SK-N-SH (cell line): Measurements from ENCODE around the gene ZNHIT3. TPM values are rescaled to one million over a fixed set of nuclear protein-coding genes. Genes with fewer than 3 reads are reported as not detected.

ENCODE experiments used
- CTCF ChIA-PET: fragments of 300-600, 350-600 bp; formaldehyde crosslinking; extraction: SDS; loops from one replicate; lab custom pipeline; 2021; lab: Yijun Ruan, JAX
- POLR2A ChIA-PET: fragments of 350-600 bp; sonication (Branson Sonifier 250); formaldehyde crosslinking; extraction: SDS; loops from one replicate; lab custom pipeline; 2020; ENCODE audit warnings: antibody characterized with exemption, inconsistent platforms; lab: Yijun Ruan, JAX
- DNase-seq: peaks from one replicate; pipeline ENCODE4 v3.0.0; 2012
- H2AFZ ChIP-seq: fragments of 200-600 bp; sonication (generic); 2 replicates; pipeline ENCODE4 v1.8.1; 2016; ENCODE audit warnings: antibody characterized with exemption, mild to moderate bottlenecking, low read depth
- H3F3A ChIP-seq: fragments of 200-600 bp; sonication (generic); replicated peaks from 2 replicates; pipeline ENCODE3; 2016; ENCODE audit warnings: antibody characterized with exemption, mild to moderate bottlenecking; ENCODE audit not compliant: insufficient read depth
- H3K27ac ChIP-seq, 2 experiments: fragments of 200-500 bp in 1 of 2; fragments of 200-600 bp in 1 of 2; sonication (Bioruptor generic) in 1 of 2; sonication (generic), shearing (Covaris generic) in 1 of 2; 2 replicates each; pipeline versions ENCODE4 v1.5.1 to v1.6.1; 2014 to 2016; ENCODE audit warnings: low read depth in 2 of 2, inconsistent platforms in 1 of 2, low read length in 1 of 2, mild to moderate bottlenecking in 1 of 2, mixed read lengths in 1 of 2
- H3K27me3 ChIP-seq: fragments of 200-600 bp; sonication (generic), shearing (Covaris generic); 2 replicates; pipeline ENCODE4 v1.6.1; 2016; ENCODE audit warnings: mixed run types; ENCODE audit not compliant: insufficient read depth
- H3K36me3 ChIP-seq, 2 experiments: fragments of 200-500 bp in 1 of 2; fragments of 200-600 bp in 1 of 2; sonication (Bioruptor generic) in 1 of 2; sonication (generic) in 1 of 2; replicated peaks in 1 of 2; 2 replicates each; pipeline versions ENCODE3 to v1.5.1; 2014 to 2016; ENCODE audit warnings: low read length in 1 of 2, mild to moderate bottlenecking in 1 of 2; ENCODE audit not compliant: insufficient read depth in 2 of 2, control insufficient read depth in 1 of 2
- H3K4me1 ChIP-seq, 2 experiments: fragments of 200-500 bp in 1 of 2; fragments of 200-600 bp in 1 of 2; sonication (Bioruptor generic) in 1 of 2; sonication (generic), shearing (Covaris generic) in 1 of 2; 2 replicates each; pipeline versions ENCODE4 v1.5.1 to v1.6.1; 2014 to 2016; ENCODE audit warnings: low read depth in 1 of 2, low read length in 1 of 2, mixed run types in 1 of 2; ENCODE audit not compliant: insufficient read depth in 2 of 2, control insufficient read depth in 1 of 2
- H3K4me2 ChIP-seq: fragments of 200-600 bp; sonication (generic), shearing (Covaris generic); 2 replicates; pipeline ENCODE4 v1.6.1; 2017; ENCODE audit warnings: mixed run types
- H3K4me3 ChIP-seq, 2 experiments: fragments of 200-500 bp in 1 of 2; fragments of 200-600 bp in 1 of 2; sonication (Bioruptor generic) in 1 of 2; sonication (generic), shearing (Covaris generic) in 1 of 2; 2 replicates each; pipeline versions ENCODE4 v1.5.1 to v1.8.1; 2014 to 2016; ENCODE audit warnings: low read depth in 2 of 2, inconsistent platforms in 1 of 2, low read length in 1 of 2, mild to moderate bottlenecking in 1 of 2, mixed read lengths in 1 of 2, moderate library complexity in 1 of 2
- H3K79me2 ChIP-seq: fragments of 200-600 bp; sonication (generic); 2 replicates; pipeline ENCODE4 v1.8.1; 2017; ENCODE audit warnings: mild to moderate bottlenecking; ENCODE audit not compliant: insufficient read depth
- H3K9ac ChIP-seq: fragments of 200-600 bp; sonication (generic); 2 replicates; pipeline ENCODE4 v1.6.1; 2017; ENCODE audit warnings: mixed run types
- H3K9me2 ChIP-seq: fragments of 200-600 bp; sonication (generic); 2 replicates; pipeline ENCODE4 v1.6.1; 2017; ENCODE audit warnings: mixed run types
- H3K9me3 ChIP-seq: fragments of 200-600 bp; sonication (generic); 2 replicates; pipeline ENCODE4 v1.6.1; 2017; ENCODE audit warnings: mixed run types, mild to moderate bottlenecking, moderate library complexity
- H4K20me1 ChIP-seq: fragments of 200-600 bp; sonication (generic); 2 replicates; pipeline ENCODE4 v1.6.1; 2017; ENCODE audit warnings: mild to moderate bottlenecking, mixed run types; ENCODE audit not compliant: insufficient read depth
- CTCF ChIP-seq: fragments of 200-600 bp; sonication (generic); IDR thresholded peaks from 2 replicates; pipeline ENCODE4 v1.6.1; 2017; ENCODE audit warnings: antibody characterized with exemption, mild to moderate bottlenecking, moderate library complexity
- FOXJ3 ChIP-seq: sonication (generic); formaldehyde crosslinking; IDR thresholded peaks from 2 replicates; pipeline ENCODE4 v1.5.1; 2020; ENCODE audit warnings: mild to moderate bottlenecking, missing genetic modification reagents
- FOXM1 ChIP-seq: IDR thresholded peaks from 2 replicates; pipeline ENCODE4 v1.4.0; 2012; ENCODE audit warnings: low read depth, mild to moderate bottlenecking
- GABPA ChIP-seq: IDR thresholded peaks from 2 replicates; pipeline ENCODE4 v1.4.0; 2012; ENCODE audit warnings: low read depth, mild to moderate bottlenecking
- GATA2 ChIP-seq: sonication (generic); formaldehyde crosslinking; IDR thresholded peaks from 2 replicates; pipeline ENCODE4 v1.5.0; 2020; ENCODE audit warnings: mild to moderate bottlenecking, missing genetic modification reagents
- JUND ChIP-seq: IDR thresholded peaks from 2 replicates; pipeline ENCODE4 v1.4.0; 2012
- MAX ChIP-seq: IDR thresholded peaks from 2 replicates; pipeline ENCODE4 v1.4.0; 2012; ENCODE audit warnings: low read depth
- PBX3 ChIP-seq: IDR thresholded peaks from 2 replicates; pipeline ENCODE4; 2012
- RAD21 ChIP-seq: IDR thresholded peaks from 2 replicates; pipeline ENCODE4 v1.6.1; 2012; ENCODE audit warnings: mild to moderate bottlenecking, low read length
- RCOR1 ChIP-seq: fragments of 150-350 bp; IDR thresholded peaks from 2 replicates; pipeline ENCODE4 v1.6.1; 2017; ENCODE audit warnings: antibody characterized with exemption, low read length
- SIN3A ChIP-seq: IDR thresholded peaks from 2 replicates; pipeline ENCODE4 v1.6.1; 2012; ENCODE audit warnings: low read depth, mild to moderate bottlenecking, low read length, moderate library complexity, borderline replicate concordance
- SMC3 ChIP-seq: IDR thresholded peaks from 2 replicates; pipeline ENCODE4 v1.6.1; 2012; ENCODE audit warnings: low read depth, low read length, improper control_type of control experiment
- TAF1 ChIP-seq: IDR thresholded peaks from 2 replicates; pipeline ENCODE4 v1.6.1; 2012; ENCODE audit warnings: low read depth, mild to moderate bottlenecking, low read length, moderate library complexity, borderline replicate concordance
- TCF12 ChIP-seq: IDR thresholded peaks from 2 replicates; pipeline ENCODE4 v1.4.0; 2012
- USF1 ChIP-seq: IDR thresholded peaks from 2 replicates; pipeline ENCODE4 v1.4.0; 2012; ENCODE audit warnings: low read depth, borderline replicate concordance
- WGBS: methylation state at CpG from one replicate; pipeline ENCODE4 v1.1.6; 2017; ENCODE audit warnings: low lambda C conversion rate; 5-methylcytosine and 5-hydroxymethylcytosine counted together
- polyA plus RNA-seq, 3 experiments: library from polyadenylated mRNA; depleted of rRNA; stranded (reverse); fragments of >200 nt; gene quantifications; 2 replicates each; pipeline ENCODE4 v1.2.3, GENCODE V29; 2012
- TF ChIP-seq, protein P1 (sequence below): fragments of 150-350 bp; IDR thresholded peaks from 2 replicates; pipeline ENCODE4 v1.6.1; 2017; ENCODE audit warnings: antibody characterized with exemption, low read length, low read depth, borderline replicate concordance

Gene ZNHIT3
- polyA plus RNA-seq, 1 of the 3 experiments (the other 2 are of a cell fraction): 59.9 TPM

GRCh38 chr17:36498155-36498554 lies 11.7 kb downstream of the ZNHIT3 start:
- DNase-seq: peak; percentile 64
- Histone ChIP-seq H3K4me1 (peaks cover 0 to 22% of the 10 kb centered on the region in 2 experiments; a peak in 1 of 4 replicates), H3K4me3 (no peak overlapping the region), H3K27ac (peak overlapping the region in 1 of 2 experiments; percentile 92; a peak in 2 of 4 replicates), H3F3A (no peaks in the 10 kb centered on the region), H3K9me2 (no peaks in the 10 kb centered on the region), H3K4me2 (no peak overlapping the region), H2AFZ (no peak overlapping the region), H3K9ac (no peak overlapping the region), H3K27me3 (no peaks in the 10 kb centered on the region), H3K79me2 (no peaks in the 10 kb centered on the region), H3K36me3 (peaks cover 39 to 59% of the 10 kb centered on the region in 2 experiments), H3K9me3 (no peaks in the 10 kb centered on the region), H4K20me1 (no peaks in the 10 kb centered on the region)
- no peak for TF ChIP-seq RAD21
- no peak for TF ChIP-seq GATA2
- TF ChIP-seq JUND: no peak
- no peak for TF ChIP-seq PBX3
- TF ChIP-seq FOXM1: no peak
- TF ChIP-seq GABPA: no peak
- no peak for TF ChIP-seq TCF12
- TF ChIP-seq USF1: no peak
- TF ChIP-seq, protein P1, sequence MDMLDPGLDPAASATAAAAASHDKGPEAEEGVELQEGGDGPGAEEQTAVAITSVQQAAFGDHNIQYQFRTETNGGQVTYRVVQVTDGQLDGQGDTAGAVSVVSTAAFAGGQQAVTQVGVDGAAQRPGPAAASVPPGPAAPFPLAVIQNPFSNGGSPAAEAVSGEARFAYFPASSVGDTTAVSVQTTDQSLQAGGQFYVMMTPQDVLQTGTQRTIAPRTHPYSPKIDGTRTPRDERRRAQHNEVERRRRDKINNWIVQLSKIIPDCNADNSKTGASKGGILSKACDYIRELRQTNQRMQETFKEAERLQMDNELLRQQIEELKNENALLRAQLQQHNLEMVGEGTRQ: no peak
- no peak for TF ChIP-seq SIN3A
- TF ChIP-seq SMC3: no peak
- TF ChIP-seq FOXJ3: no peak
- TF ChIP-seq TAF1: no peak
- no peak for TF ChIP-seq MAX
- no peak for TF ChIP-seq CTCF
- TF ChIP-seq RCOR1: no peak
- WGBS: 82% methylated on average over 5 of the region's 9 CpGs
- ChIA-PET POLR2A (interaction anchor here (0.6 to 1.6 kb wide), 5 partner anchors 12 to 46 kb away, joined by 3 to 13 read pairs (median 4); partner anchors contain the start of genes GGNBP2, MYO19, PIGW and ZNHIT3), CTCF (interaction anchor here (4.4 kb wide), 1 partner anchor 15 kb away, joined by 22 read pairs; no protein-coding TSS in a partner anchor)
